HG03432 (cell line): ENCODE data around the gene MIEF2.

Source experiments
- ATAC-seq: cut with Tn5 transposase; IDR thresholded peaks from one replicate; pipeline ENCODE4 v1.9.1; 2021; ENCODE audit warnings: mild to moderate bottlenecking, moderate library complexity; ENCODE audit not compliant: unreplicated experiment

The MIEF2 gene

GRCh38 chr17:18254888-18255649 is 5.4 kb upstream of the MIEF2 start:
- ATAC-seq = no peak

DNA sequence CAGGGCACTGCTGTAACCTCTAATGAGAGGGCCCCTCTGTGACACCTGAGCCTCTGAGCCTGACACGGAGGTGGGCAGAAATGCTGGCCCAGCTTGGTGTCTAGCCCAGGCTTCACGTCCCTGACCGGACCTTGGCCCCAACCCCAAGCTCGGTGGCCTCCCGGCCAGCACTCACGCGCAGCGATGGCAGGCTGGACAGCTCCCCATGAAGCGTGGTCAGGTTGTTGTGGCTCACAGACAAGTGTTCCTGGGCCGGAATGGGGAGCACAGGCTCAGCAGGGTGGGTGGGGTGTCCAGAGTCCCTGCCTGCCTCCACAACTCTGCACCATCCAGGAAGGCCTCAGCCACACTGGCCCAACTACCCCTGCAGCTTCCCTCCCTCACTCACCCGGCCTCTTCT is 4.1 kb upstream of the MIEF2 start:
- ATAC-seq = no peak

GRCh38 chr17:18256776-18257175 is 3.7 kb upstream of the MIEF2 start:
- no peak for ATAC-seq

DNA sequence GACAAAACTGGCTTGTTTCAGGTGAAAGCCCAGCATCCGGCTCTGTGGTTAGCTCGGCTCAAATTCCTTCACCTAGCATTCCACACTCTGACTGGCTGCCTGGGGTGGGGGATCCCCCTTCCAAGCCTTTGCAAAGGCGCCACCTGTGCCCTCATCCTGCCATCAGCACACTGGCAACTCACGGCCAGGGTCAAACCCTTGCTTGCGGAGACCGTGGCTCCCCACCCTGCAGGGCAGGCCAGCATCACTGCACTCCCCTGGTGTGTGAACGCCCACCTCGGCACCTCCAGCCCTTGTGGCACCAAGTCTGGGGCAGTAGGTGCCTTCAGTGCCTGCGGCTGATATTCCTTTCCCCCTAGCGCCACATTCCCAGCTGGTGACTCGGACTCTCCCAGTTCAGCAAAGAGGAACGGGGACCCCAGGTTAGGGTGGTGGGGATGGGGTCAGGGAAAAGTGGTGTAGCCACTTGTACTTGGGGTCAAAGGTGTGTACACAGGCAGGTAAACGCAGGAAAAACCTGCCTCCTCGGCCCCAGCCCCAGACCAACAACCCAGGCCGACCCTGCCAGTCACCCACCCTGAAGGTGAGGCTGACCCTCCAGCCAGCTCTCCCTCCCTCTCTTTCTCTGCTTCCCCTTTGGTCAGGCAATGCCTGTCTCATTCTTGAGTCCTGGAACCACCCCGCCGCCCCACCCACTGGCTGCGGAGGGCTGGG is 3.0 kb upstream of the MIEF2 start:
- ATAC-seq = peak; percentile 5

GRCh38 chr17:18257982-18258355 is 2.5 kb upstream of the MIEF2 start:
- peak; percentile 31 for ATAC-seq

DNA sequence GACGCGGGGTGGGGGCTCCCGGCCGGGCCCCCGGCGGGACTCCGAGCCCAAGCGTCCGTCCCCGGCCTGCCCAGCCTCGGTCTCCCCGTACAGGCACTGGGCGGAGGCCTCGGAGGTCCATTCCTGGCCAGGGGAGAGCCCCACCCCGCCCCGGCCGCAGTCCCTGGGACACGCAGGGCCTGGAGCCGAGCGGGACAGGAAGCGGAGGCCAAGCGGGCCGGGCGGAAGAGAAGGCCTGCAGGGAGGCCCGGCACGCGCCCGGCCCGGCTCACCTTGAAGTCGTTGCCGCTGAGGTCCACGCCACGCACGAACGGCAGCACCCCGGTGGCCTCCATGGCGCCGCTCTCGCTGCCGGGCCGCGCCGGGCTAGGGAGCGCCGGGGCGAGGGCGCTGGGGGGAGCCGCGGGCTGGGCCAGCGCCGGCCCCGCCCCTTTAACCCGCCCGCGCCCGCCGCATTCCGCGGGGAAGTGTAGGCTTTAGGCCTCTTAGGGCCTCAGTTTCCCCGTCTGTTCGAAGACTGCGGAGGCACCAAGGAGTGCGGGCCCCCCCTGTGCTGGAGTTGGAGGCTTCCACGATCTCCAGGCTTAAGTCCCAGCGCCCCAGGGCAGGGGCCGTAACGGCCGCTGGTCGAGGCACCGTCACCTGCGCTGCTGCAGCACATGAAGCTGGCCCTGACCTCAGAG is 2.0 kb upstream of the MIEF2 start, which contains the start of gene FLII:
Gene FLII (minus strand): TSS at position 383 of the 683 bp plus-strand sequence. CDS start 48 bp downstream, at position 335.
- ATAC-seq = peak; percentile 26

- no peak for ATAC-seq
Measured at GRCh38 chr17:18259621-18260331, 686 bp upstream of the MIEF2 start.

GRCh38 chr17:18261146-18261515 is 669 bp downstream of the MIEF2 start:
- ATAC-seq = no peak

GRCh38 chr17:18261659-18262058 is 1.2 kb downstream of the MIEF2 start:
- no peak for ATAC-seq

GRCh38 chr17:18262111-18262510 is 1.6 kb downstream of the MIEF2 start:
- no peak for ATAC-seq

GRCh38 chr17:18262641-18263040 is 2.2 kb downstream of the MIEF2 start:
- ATAC-seq = no peak

DNA sequence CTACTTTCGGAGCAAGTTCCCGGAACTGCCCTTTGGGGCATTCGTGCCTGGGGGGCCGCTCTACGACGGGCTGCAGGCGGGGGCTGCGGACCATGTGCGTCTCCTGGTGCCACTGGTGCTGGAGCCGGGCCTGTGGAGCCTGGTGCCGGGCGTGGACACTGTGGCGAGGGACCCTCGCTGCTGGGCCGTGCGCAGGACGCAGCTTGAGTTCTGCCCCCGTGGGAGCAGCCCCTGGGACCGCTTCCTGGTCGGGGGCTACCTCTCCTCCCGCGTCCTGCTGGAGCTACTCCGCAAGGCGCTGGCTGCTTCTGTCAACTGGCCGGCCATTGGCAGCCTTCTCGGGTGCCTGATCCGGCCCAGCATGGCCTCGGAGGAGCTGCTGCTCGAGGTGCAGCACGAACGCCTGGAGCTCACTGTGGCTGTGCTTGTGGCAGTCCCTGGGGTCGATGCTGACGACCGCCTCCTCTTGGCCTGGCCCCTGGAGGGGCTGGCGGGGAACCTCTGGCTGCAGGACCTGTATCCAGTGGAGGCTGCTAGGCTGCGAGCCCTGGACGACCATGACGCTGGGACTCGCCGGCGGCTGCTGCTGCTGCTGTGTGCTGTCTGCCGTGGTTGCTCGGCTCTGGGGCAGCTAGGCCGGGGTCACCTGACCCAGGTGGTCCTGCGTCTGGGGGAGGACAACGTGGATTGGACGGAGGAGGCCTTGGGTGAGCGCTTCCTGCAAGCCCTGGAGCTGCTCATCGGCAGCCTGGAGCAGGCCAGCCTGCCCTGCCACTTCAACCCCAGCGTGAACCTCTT is 3.6 kb downstream of the MIEF2 start:
- ATAC-seq = no peak

- no peak for ATAC-seq
Measured at GRCh38 chr17:18267366-18267765, 6.9 kb downstream of the MIEF2 start.

DNA sequence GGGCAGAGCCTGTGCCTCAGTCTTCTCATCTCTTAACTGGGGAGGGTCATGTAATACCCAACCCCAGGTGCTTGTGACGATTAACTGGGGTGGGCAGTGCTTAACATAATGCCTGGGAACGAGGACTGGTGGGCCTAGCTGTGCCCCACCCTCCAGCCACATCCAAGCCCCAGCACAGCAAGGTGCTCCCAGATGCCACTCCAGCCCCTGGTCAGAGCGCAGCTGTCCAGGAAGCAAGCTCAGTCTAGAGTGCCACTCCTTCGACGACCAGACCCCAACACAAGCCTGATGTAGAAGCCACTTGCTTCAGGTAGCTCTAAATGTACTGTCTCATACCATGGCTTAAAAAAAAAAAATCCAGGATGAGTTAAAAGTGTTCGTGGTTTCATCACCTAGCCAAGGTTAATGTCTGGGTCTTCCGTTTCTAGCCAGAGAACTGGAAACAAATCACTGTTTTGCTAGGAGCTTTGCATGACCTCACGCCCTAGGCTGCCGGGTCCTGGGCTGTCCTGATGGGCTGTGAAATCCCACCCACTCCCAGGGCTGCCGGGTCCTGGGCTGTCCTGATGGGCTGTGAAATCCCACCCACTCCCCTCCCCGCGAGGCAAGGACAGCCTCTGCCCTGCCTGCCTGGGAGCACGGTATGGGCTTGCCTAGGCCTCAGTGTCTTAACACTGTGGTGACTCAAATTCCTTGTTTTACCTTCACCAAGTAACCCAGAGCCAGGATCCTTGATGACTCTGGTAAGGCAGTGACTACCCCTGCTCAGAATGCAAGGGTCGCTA is 7.7 kb downstream of the MIEF2 start:
- no peak for ATAC-seq

- no peak for ATAC-seq
Measured at GRCh38 chr17:18270046-18270931, 9.8 kb downstream of the MIEF2 start.

- no peak for ATAC-seq
Measured at GRCh38 chr17:18277076-18277475, 16.6 kb downstream of the MIEF2 start.

DNA sequence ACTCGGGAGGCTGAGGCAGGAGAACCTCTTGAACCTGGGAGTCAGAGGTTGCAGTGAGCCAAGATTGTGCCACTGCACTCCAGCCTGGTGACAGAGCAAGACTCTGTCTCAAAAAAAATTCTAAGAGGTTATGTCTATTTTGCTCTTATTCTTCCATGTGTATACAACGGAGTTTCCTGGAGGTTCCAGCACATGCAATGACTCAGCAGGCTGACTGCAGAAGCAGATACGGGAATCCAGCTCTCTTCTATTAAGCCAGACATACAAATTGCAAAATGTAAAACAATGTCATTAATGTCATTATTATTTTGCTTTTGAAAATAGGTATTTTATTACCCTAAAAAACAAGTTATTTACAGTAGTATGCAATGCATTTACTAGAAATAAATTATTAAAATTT is 18.4 kb downstream of the MIEF2 start:
- ATAC-seq = no peak

DNA sequence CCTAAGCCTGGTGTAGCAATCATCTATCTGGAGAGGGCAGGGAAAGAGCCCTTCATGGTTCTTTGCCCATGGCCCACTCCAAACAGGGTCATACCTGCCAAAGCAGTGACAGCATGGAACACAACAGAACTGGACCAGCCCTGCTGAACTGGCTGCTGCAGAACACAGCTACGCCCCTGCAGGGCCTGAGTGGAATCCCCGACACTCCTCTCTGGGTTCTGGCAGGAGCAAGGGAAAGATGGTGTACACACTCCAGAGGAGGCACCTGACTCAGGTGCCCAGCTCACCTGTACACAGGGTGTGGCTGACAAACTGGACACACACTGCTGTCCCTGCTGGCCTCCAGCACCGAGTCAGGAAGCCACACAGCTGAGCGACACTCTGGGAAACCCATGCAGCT is 19.8 kb downstream of the MIEF2 start:
- no peak for ATAC-seq
